ENCODE data around the gene MBTD1. TPM values are rescaled to one million over a fixed set of nuclear protein-coding genes. Genes with fewer than 3 reads are reported as not detected.
A peak's percentile ranks its signal among the peaks of the same experiment; 100 is the strongest.

The MBTD1 gene
- total and polyA plus RNA-seq, 10 of the 15 experiments (the other 5 are each of a cell fraction or from before 2014, with no cell fraction given) = 1.3 to 16.7 (median 9.5) TPM

DNA sequence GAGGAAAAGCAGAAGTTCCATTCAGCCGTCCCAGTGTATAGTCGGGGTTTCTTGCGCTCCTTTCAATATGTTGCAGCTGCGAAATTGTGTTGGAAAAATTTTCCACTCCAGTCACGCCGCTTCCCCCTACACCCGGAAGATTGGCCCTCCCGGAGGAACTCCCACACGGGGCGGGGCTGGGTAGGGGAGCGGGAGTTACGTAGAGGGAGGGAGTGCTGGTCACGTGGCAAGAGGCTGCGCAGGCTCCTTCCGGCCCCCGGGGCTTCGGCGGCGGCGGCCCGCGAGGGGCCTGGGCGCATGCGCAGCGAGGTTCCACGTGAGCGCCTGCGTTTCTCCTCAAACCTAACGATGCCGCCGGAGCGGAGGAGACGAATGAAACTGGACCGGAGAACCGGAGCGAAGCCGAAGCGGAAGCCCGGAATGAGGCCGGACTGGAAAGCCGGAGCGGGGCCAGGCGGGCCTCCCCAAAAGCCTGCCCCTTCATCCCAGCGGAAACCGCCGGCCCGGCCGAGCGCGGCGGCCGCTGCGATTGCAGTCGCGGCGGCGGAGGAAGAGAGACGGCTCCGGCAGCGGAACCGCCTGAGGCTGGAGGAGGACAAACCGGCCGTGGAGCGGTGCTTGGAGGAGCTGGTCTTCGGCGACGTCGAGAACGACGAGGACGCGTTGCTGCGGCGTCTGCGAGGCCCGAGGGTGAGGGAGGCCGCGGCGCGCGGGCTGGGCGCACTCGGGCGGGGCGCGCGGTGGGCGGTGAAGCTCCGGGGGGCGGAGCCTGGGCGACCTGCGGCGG lies 581 bp upstream of the MBTD1 start, which contains the start of gene UTP18 (continued):
- TF ChIP-seq, protein P1, sequence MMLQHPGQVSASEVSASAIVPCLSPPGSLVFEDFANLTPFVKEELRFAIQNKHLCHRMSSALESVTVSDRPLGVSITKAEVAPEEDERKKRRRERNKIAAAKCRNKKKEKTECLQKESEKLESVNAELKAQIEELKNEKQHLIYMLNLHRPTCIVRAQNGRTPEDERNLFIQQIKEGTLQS (IDR thresholded peaks at IDR 0.05; ENCODE audit: borderline replicate concordance, extremely low read depth, low read depth, low read length) = peak; percentile 88
- no peak for TF ChIP-seq SRF (IDR thresholded peaks at IDR 0.05; ENCODE audit: low read depth in 2 of 2, low read length in 2 of 2)
- TF ChIP-seq CREB1 (IDR thresholded peaks at IDR 0.05; ENCODE audit: low read depth) = peak; percentile 71
- TF ChIP-seq SMAD1 (IDR thresholded peaks at IDR 0.05; ENCODE audit: low read depth, partially characterized antibody) = no peak
- TF ChIP-seq, protein P2, sequence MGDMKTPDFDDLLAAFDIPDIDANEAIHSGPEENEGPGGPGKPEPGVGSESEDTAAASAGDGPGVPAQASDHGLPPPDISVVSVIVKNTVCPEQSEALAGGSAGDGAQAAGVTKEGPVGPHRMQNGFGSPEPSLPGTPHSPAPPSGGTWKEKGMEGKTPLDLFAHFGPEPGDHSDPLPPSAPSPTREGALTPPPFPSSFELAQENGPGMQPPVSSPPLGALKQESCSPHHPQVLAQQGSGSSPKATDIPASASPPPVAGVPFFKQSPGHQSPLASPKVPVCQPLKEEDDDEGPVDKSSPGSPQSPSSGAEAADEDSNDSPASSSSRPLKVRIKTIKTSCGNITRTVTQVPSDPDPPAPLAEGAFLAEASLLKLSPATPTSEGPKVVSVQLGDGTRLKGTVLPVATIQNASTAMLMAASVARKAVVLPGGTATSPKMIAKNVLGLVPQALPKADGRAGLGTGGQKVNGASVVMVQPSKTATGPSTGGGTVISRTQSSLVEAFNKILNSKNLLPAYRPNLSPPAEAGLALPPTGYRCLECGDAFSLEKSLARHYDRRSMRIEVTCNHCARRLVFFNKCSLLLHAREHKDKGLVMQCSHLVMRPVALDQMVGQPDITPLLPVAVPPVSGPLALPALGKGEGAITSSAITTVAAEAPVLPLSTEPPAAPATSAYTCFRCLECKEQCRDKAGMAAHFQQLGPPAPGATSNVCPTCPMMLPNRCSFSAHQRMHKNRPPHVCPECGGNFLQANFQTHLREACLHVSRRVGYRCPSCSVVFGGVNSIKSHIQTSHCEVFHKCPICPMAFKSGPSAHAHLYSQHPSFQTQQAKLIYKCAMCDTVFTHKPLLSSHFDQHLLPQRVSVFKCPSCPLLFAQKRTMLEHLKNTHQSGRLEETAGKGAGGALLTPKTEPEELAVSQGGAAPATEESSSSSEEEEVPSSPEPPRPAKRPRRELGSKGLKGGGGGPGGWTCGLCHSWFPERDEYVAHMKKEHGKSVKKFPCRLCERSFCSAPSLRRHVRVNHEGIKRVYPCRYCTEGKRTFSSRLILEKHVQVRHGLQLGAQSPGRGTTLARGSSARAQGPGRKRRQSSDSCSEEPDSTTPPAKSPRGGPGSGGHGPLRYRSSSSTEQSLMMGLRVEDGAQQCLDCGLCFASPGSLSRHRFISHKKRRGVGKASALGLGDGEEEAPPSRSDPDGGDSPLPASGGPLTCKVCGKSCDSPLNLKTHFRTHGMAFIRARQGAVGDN (IDR thresholded peaks at IDR 0.05) = peak; percentile 85
- peak; percentile 53 for TF ChIP-seq TAF1 (IDR thresholded peaks at IDR 0.05; ENCODE audit: borderline replicate concordance, low read depth, low read length)
- TF ChIP-seq RELA (IDR thresholded peaks at IDR 0.05; ENCODE audit: borderline replicate concordance, partially characterized antibody) = peak; percentile 28
- TF ChIP-seq, protein P3, sequence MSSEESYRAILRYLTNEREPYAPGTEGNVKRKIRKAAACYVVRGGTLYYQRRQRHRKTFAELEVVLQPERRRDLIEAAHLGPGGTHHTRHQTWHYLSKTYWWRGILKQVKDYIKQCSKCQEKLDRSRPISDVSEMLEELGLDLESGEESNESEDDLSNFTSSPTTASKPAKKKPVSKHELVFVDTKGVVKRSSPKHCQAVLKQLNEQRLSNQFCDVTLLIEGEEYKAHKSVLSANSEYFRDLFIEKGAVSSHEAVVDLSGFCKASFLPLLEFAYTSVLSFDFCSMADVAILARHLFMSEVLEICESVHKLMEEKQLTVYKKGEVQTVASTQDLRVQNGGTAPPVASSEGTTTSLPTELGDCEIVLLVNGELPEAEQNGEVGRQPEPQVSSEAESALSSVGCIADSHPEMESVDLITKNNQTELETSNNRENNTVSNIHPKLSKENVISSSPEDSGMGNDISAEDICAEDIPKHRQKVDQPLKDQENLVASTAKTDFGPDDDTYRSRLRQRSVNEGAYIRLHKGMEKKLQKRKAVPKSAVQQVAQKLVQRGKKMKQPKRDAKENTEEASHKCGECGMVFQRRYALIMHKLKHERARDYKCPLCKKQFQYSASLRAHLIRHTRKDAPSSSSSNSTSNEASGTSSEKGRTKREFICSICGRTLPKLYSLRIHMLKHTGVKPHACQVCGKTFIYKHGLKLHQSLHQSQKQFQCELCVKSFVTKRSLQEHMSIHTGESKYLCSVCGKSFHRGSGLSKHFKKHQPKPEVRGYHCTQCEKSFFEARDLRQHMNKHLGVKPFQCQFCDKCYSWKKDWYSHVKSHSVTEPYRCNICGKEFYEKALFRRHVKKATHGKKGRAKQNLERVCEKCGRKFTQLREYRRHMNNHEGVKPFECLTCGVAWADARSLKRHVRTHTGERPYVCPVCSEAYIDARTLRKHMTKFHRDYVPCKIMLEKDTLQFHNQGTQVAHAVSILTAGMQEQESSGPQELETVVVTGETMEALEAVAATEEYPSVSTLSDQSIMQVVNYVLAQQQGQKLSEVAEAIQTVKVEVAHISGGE (CRISPR knock-in tag; IDR thresholded peaks at IDR 0.05) = no peak
- TF ChIP-seq, protein P4, sequence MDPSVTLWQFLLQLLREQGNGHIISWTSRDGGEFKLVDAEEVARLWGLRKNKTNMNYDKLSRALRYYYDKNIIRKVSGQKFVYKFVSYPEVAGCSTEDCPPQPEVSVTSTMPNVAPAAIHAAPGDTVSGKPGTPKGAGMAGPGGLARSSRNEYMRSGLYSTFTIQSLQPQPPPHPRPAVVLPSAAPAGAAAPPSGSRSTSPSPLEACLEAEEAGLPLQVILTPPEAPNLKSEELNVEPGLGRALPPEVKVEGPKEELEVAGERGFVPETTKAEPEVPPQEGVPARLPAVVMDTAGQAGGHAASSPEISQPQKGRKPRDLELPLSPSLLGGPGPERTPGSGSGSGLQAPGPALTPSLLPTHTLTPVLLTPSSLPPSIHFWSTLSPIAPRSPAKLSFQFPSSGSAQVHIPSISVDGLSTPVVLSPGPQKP (IDR thresholded peaks at IDR 0.05; ENCODE audit: low read depth, low read length) = peak; percentile 69
- peak; percentile 77 for TF ChIP-seq DPF2 (IDR thresholded peaks at IDR 0.05)
- TF ChIP-seq, protein P5, sequence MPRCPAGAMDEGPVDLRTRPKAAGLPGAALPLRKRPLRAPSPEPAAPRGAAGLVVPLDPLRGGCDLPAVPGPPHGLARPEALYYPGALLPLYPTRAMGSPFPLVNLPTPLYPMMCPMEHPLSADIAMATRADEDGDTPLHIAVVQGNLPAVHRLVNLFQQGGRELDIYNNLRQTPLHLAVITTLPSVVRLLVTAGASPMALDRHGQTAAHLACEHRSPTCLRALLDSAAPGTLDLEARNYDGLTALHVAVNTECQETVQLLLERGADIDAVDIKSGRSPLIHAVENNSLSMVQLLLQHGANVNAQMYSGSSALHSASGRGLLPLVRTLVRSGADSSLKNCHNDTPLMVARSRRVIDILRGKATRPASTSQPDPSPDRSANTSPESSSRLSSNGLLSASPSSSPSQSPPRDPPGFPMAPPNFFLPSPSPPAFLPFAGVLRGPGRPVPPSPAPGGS (IDR thresholded peaks at IDR 0.05; ENCODE audit: borderline replicate concordance, insufficient read depth, low read depth, low read length, poor library complexity, severe bottlenecking) = no peak
- TF ChIP-seq MTA2 (IDR thresholded peaks at IDR 0.05; ENCODE audit: low read depth) = peak; percentile 72; the same call in 1 of the 2 replicates
- 0 out of 2 replicates have a peak, but pooled peaks have one; percentile 52 for TF ChIP-seq SMAD5 (IDR thresholded peaks at IDR 0.05; ENCODE audit: low read depth)
- TF ChIP-seq, protein P6, sequence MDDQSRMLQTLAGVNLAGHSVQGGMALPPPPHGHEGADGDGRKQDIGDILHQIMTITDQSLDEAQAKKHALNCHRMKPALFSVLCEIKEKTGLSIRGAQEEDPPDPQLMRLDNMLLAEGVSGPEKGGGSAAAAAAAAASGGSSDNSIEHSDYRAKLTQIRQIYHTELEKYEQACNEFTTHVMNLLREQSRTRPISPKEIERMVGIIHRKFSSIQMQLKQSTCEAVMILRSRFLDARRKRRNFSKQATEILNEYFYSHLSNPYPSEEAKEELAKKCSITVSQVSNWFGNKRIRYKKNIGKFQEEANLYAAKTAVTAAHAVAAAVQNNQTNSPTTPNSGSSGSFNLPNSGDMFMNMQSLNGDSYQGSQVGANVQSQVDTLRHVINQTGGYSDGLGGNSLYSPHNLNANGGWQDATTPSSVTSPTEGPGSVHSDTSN (IDR thresholded peaks at IDR 0.05; ENCODE audit: insufficient replicate concordance, low read depth, low read length) = no peak
- TF ChIP-seq RFX5 (IDR thresholded peaks at IDR 0.05; ENCODE audit: low read depth, low read length) = no peak
- no peak for TF ChIP-seq SREBF2 (IDR thresholded peaks at IDR 0.05; ENCODE audit: low read length)
- no peak for TF ChIP-seq SMC3 (IDR thresholded peaks at IDR 0.05; ENCODE audit: borderline replicate concordance, low read length)

Data from GM12878 (cell line).